ENCODE data around the gene FRMPD4.

FRMPD4 gene

DNA sequence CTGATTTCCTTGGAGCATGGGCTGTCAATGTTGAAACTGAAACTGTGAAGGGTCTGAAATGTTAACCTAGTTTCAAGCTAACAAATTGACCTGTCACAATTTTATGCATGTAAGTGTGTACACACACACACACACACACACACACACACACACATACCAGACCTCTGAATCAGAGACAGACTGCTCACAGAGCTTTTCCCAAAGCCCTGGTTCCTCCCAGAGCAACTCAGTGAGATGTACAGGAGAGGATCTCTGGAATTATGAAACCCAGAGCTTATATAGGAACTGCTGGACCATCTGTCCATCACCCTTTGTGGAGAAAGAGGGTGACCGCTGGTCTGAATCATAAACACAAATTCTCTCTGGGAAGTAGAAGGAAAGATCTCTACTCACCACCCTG, 424.8 kb downstream of the FRMPD4 start:
- no peak for DNase-seq

DNA sequence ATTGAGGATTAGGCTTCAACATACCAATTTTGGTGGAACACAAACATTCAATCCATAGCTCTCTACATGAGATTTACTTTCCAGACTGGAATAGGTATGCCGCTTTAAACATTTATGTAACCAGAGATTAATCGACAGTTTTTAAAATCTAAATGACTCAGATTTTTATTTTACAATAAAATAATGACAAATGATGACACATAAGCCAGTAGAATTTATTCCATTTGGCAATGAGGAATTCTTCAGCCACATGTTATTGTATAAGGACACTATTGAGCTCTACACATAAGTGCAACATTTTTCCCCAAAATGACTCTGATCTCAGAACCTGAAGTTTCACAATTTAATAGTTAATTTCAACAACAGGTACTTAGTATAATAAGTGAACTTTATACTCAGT, 425.9 kb downstream of the FRMPD4 start:
- no peak for DNase-seq

GRCh38 chrX:12567857-12568256, 429.6 kb downstream of the FRMPD4 start:
- DNase-seq, result peak in 1 of 2 donors; percentile 5

GRCh38 chrX:12570859-12571501, 432.7 kb downstream of the FRMPD4 start:
- no peak for DNase-seq

- DNase-seq, result no peak
Observed at GRCh38 chrX:12579311-12579710, 441.0 kb downstream of the FRMPD4 start.

- DNase-seq, result no peak
Observed at GRCh38 chrX:12580548-12580947, 442.3 kb downstream of the FRMPD4 start.

DNA sequence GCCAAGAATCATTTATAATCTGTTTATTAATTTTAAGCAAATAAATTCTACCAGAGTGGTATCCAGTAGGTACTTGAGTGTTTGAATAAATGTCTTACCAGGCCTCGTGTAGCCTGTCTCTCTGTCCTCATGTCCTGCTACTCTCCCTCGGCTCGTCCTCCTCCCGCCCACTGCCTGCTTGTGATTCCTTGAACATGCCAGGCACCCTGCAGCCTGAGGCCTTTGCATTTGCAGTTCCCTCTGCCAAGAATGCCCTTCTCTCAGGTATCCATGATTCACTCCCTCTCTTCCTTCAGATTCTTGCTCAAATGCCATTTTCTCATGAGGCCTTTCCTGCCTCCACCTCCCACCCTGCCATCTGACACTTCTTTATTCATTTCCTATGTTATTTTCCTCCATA, 443.3 kb downstream of the FRMPD4 start:
- no peak for DNase-seq

GRCh38 chrX:12582649-12583048, 444.4 kb downstream of the FRMPD4 start:
- no peak for DNase-seq

GRCh38 chrX:12583543-12583942, 445.3 kb downstream of the FRMPD4 start:
- no peak for DNase-seq

GRCh38 chrX:12595720-12596119, 457.4 kb downstream of the FRMPD4 start:
- DNase-seq, result no peak

DNA sequence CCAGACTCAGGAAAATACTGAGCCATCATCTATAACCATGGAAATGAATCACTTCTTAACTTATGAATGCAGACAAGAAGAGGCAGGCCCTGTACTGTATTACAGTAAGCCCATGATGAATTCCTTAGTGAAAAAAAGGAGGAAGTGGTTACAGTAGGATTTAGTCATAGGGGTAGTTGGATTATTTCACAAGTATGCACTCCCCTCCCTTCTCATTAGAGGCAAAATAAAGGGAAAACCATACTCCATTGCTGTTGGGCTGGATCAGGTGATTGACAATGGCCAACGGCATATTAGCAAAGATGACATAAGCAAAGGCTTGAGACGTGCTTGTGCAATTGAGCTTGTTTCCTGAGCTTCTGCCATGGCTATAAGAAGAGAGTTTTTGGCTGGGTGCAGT, 471.8 kb downstream of the FRMPD4 start:
- peak; percentile 45 to 49 for DNase-seq

- no peak for DNase-seq
Observed at GRCh38 chrX:12611471-12611870, 473.2 kb downstream of the FRMPD4 start.

DNA sequence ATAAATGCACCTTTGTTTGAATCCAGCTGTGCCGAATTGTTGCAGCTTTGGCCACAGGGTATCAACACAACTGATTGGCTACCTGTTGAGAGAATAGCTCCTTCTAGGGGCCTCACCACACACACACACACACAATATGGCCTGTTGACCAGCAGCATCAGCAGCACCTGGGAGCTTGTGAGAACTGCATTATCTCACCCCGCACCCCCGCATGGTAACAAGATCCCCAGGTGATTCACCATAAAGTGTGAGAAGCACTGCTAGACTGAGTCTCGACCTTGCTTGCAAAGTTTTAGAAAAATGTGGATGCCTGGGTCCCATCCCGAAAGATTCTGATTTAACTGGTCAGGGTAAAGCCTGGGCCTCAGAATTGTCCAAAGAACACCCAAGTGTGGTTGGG, 476.0 kb downstream of the FRMPD4 start:
- no peak for DNase-seq

GRCh38 chrX:12615061-12615460, 476.8 kb downstream of the FRMPD4 start:
- no peak for DNase-seq

DNA sequence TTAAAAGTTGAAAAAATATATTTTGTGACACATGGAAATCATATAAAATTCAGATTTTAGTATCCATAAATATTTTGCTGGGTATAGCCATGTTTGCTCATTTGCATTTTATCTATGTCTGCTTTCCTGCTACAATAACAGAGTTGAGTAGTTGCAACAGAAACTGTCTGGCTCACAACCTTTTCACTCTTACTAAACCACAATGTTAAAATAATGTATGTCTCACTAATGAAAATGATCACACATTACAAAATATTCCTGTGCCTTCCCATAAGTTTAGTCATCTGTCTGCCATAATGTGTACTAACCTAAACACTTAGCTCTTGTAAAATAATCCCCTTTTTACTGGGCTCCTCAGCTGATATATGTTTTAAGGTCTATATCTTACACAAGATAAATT, 479.0 kb downstream of the FRMPD4 start:
- DNase-seq, result no peak

DNA sequence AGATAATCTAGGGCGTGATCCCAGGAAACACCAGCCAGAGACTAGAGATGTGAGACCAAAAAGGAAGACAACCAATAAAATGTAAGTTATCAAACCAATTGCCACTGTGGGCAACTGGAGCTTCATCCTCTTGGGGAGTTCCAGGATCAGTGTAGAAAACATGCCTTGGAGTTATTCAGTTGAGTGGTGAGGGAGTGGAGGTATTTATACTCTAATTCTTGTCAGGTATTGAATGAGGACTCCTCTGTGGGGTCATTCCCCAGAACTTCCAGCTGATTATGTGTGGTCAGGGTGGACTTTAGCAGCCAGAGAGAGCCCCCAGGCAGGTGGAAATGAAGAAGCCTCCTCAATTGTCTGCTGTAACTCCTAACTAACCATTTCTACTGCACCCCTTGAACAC, 509.0 kb downstream of the FRMPD4 start:
- no peak for DNase-seq

DNA sequence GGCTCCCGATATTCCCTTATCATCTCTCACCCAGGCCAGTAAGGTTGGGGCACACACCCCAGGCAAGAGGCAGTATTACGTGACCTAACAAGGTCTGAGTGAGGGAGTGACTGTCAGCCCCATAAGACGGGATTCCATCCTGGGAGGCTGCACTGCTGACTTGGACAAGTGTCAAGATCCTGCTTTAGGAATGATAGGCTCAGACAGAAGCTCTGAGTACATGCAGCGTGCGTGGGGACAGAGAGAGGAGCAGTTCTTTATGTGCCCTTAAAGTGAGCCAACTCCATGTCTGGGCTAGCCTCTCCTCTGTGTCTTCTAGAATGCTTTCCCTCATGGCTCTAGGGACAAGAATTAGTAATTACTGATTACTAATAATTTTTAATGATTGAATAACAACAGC, 510.7 kb downstream of the FRMPD4 start:
- DNase-seq, result no peak

DNA sequence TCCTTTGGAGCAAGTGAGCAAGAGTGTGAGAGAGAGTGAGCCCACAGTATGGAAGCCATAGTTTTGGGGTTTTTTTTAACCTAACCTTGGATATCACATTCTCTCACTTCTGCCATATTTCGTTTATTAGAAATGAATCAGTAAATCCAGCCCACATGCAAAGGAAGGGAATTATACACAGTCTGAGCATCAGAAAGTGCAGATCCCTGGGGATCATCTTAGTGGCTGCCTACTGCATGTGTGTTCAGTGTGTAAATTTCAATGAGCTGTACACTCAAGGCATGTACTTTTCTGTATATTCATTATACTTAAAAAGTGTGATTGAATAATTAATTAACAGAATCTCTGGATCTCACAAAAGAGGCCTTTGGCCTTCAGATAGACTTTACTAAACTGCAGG, 519.2 kb downstream of the FRMPD4 start:
- DNase-seq, result no peak

GRCh38 chrX:12657881-12658280, 519.6 kb downstream of the FRMPD4 start:
- no peak for DNase-seq

DNA sequence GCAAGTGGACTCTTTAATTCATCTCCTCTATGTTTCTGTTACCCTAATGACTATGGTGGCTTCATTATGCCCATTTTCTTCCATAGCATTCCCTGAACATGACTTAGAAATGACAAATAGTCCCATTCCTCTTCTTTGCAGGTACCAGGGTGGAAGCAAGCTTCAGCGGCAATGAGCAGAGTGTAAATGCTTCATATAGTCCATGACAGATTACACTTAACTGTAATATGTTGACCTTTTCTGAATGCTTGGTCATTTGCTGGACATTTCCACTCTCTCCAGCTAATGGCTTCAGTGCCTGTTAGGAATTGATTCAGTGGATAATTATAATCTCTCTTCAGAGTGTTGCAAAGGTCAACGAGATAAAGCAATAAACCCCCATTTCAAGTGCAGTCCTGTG, 523.2 kb downstream of the FRMPD4 start:
- no peak for DNase-seq

GRCh38 chrX:12672367-12673106, 534.3 kb downstream of the FRMPD4 start:
- DNase-seq, result no peak

DNA sequence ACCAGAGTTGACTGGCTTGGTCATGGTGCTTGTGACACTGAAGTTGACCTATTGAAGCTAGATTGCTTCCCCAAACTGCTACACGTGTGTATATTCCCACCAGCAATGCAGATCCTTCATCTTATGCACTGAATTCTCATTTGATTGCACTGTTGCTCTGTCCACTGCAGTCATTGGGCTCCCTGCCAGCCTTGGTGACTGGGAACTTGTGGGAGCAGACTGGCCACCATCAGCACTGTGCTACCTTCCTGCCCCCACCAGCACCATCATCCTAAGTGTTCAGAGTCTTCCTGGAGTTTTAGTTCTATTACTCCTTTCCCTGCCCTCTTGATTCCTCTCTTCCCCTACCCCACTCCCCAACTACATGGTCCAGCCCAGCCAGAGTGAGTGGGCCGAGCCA, 535.2 kb downstream of the FRMPD4 start:
- no peak for DNase-seq

DNA sequence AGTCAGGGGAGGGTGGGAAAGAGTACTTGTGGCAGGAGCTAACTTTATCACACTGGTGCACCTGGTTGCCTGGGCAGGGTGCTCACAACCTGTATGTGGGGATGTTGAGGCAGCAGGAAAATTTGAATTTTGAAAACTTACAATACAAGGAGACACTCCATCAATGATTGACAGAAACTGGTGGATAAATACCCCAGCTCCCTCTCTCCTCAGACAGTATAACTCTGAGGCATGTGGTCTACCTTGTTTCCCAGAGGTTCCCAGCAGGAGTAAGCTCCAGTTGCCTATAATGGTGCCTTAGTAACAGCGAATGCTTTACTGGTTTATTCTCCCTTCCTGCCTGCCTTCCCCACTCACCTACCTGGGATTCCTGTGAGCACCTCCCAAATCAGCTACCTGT, 541.2 kb downstream of the FRMPD4 start:
- no peak for DNase-seq

- no peak for DNase-seq
Observed at GRCh38 chrX:12681047-12681446, 542.8 kb downstream of the FRMPD4 start.

GRCh38 chrX:12685541-12685940, 547.3 kb downstream of the FRMPD4 start:
- no peak for DNase-seq

Data from inflammatory macrophage treated with lipopolysaccharide for 1 hour (primary cell).